Measurements from ENCODE around the gene CDR2. TPM values are rescaled to one million over a fixed set of nuclear protein-coding genes. Genes with fewer than 3 reads are reported as not detected.

CDR2 gene
- total RNA-seq, 1 donor from 2014 or later: 18.9 TPM

GRCh38 chr16:22379656-22380055 is 5.2 kb upstream of the CDR2 start:
- no peak for DNase-seq (ENCODE audit: extremely low spot score, unreplicated experiment)
- Mint-ChIP-seq H3K9me3 (no peaks in the 10 kb centered on the region), H3K27ac (no peak overlapping the region), H3K4me3 (no peak overlapping the region), H3K27me3 (peaks cover 5% of the 10 kb centered on the region), H3K36me3 (no peaks in the 10 kb centered on the region), H3K4me1 (ENCODE audit: unreplicated experiment) (peaks cover 5% of the 10 kb centered on the region)
- no peak for TF ChIP-seq CTCF (conservative IDR thresholded peaks at IDR 0.05)

- Mint-ChIP-seq H3K36me3 (peaks cover 12% of the 10 kb centered on the region), H3K4me3 (peak overlapping the region; percentile 64), H3K9me3 (no peaks in the 10 kb centered on the region), H3K27ac (no peak overlapping the region), H3K27me3 (peaks cover 5% of the 10 kb centered on the region), H3K4me1 (ENCODE audit: unreplicated experiment) (peaks cover 26% of the 10 kb centered on the region)
- no peak for DNase-seq (ENCODE audit: extremely low spot score, unreplicated experiment)
- no peak for TF ChIP-seq CTCF (conservative IDR thresholded peaks at IDR 0.05)
These were observed 1.7 kb upstream of the CDR2 start for GRCh38 chr16:22375963-22376640.

GRCh38 chr16:22375117-22375962 is 921 bp upstream of the CDR2 start:
- Mint-ChIP-seq H3K27me3 (peaks cover 5% of the 10 kb centered on the region), H3K4me3 (peak overlapping the region; percentile 98), H3K9me3 (no peaks in the 10 kb centered on the region), H3K27ac (peak overlapping the region; percentile 92), H3K4me1 (ENCODE audit: unreplicated experiment) (peaks cover 31% of the 10 kb centered on the region), H3K36me3 (peaks cover 12% of the 10 kb centered on the region)
- DNase-seq (ENCODE audit: extremely low spot score, unreplicated experiment): no peak
- no peak for TF ChIP-seq CTCF (conservative IDR thresholded peaks at IDR 0.05)

- Mint-ChIP-seq H3K4me3 (peak overlapping the region; percentile 93), H3K9me3 (no peaks in the 10 kb centered on the region), H3K36me3 (peaks cover 12% of the 10 kb centered on the region), H3K4me1 (ENCODE audit: unreplicated experiment) (peaks cover 37% of the 10 kb centered on the region), H3K27ac (peak overlapping the region; percentile 86), H3K27me3 (peaks cover 5% of the 10 kb centered on the region)
- peak; percentile 71 for DNase-seq (ENCODE audit: extremely low spot score, unreplicated experiment)
- TF ChIP-seq CTCF (conservative IDR thresholded peaks at IDR 0.05): no peak
These were observed 633 bp downstream of the CDR2 start for GRCh38 chr16:22373662-22374310.

- Mint-ChIP-seq H3K36me3 (peaks cover 12% of the 10 kb centered on the region), H3K27ac (peak overlapping the region; percentile 86), H3K4me1 (ENCODE audit: unreplicated experiment) (peaks cover 37% of the 10 kb centered on the region), H3K4me3 (peak overlapping the region; percentile 93), H3K27me3 (peaks cover 5% of the 10 kb centered on the region), H3K9me3 (no peaks in the 10 kb centered on the region)
- DNase-seq (ENCODE audit: extremely low spot score, unreplicated experiment): no peak
- TF ChIP-seq CTCF (conservative IDR thresholded peaks at IDR 0.05): no peak
These were observed 1.3 kb downstream of the CDR2 start for GRCh38 chr16:22372882-22373661.
